Transverse colon (tissue), 4 donors: ENCODE data around the gene MDFIC. TPM values are rescaled to one million over a fixed set of nuclear protein-coding genes. Genes with fewer than 3 reads are reported as not detected.

Source experiments
- DNase-seq: peaks from one replicate; pipeline ENCODE4 v3.0.0-alpha.2; 2019
- H3K27ac ChIP-seq, 4 donors: fragments of 200-600 bp; sonication (generic); 2 replicates each; pipeline ENCODE4 v1.5.1; 2016 to 2018; ENCODE audit warnings: inconsistent platforms in 4 of 4
- H3K27me3 ChIP-seq: fragments of 200-600 bp; sonication (generic); 2 replicates; pipeline ENCODE4 v1.5.1; 2017; ENCODE audit warnings: inconsistent platforms
- H3K36me3 ChIP-seq, 4 donors: fragments of 200-600 bp; sonication (generic); 2 replicates each; pipeline ENCODE4 v1.5.1; 2017 to 2019; ENCODE audit warnings: inconsistent platforms in 4 of 4
- H3K4me1 ChIP-seq, 4 donors: fragments of 200-600 bp; sonication (generic); 2 replicates each; pipeline ENCODE4 v1.5.1; 2017 to 2020; ENCODE audit warnings: inconsistent platforms in 4 of 4
- H3K4me3 ChIP-seq, 4 donors: fragments of 200-600 bp; sonication (generic); 1 replicate in 1 of 4; 2 replicates in 3 of 4; pipeline versions ENCODE4 v1.5.1 to v1.6.1; 2017 to 2019; ENCODE audit warnings: inconsistent platforms in 4 of 4
- H3K9me3 ChIP-seq, 2 donors: fragments of 200-600 bp; sonication (generic); 2 replicates each; pipeline ENCODE4 v1.5.1; 2017 to 2019; ENCODE audit warnings: inconsistent platforms in 2 of 2
- CTCF ChIP-seq, 5 experiments: fragments of 200-600 bp in 3 of 5; fragments of 450-650 bp in 2 of 5; sonication (generic) in 3 of 5; IDR thresholded peaks; 1 replicate in 2 of 5; 2 replicates in 3 of 5; pipeline ENCODE4 v1.5.1; 2016 to 2017; ENCODE audit warnings: antibody characterized with exemption in 5 of 5, inconsistent platforms in 3 of 5, mild to moderate bottlenecking in 2 of 5, moderate library complexity in 1 of 5
- EP300 ChIP-seq: sonication (generic); formaldehyde crosslinking; IDR thresholded peaks from one replicate; pipeline ENCODE4 v1.6.1; 2017; ENCODE audit warnings: antibody characterized with exemption, low read depth
- POLR2A ChIP-seq: fragments of 450-650 bp; IDR thresholded peaks from one replicate; pipeline ENCODE4 v1.6.1; 2016; ENCODE audit warnings: antibody characterized with exemption, mild to moderate bottlenecking, moderate library complexity
- POLR2AphosphoS5 ChIP-seq, 3 donors: sonication (generic); formaldehyde crosslinking; IDR thresholded peaks; one replicate each; pipeline ENCODE4 v1.6.1; 2016; ENCODE audit warnings: antibody characterized with exemption in 3 of 3
- WGBS, 2 donors: methylation state at CpG; one replicate each; pipeline ENCODE4 v1.1.5; 2018; ENCODE audit warnings: low coverage in 1 of 2; 5-methylcytosine and 5-hydroxymethylcytosine counted together
- in situ Hi-C, 4 donors: fragments of 200-750 bp; cut with MboI; loops; one replicate each; pipeline versions ENCODE4 v1.15.0 to v1.15.1; 2017; ENCODE audit warnings: low sequenced_read_pairs in 3 of 4, low pct_ligation_motif_present in 1 of 4, low pct_unique_long_range_greater_than_20kb in 1 of 4
- intact Hi-C: fragments of 100-400 bp; cut with DNase I; formaldehyde crosslinking; loops from one replicate; pipeline ENCODE4 v1.15.1; 2023; ENCODE audit warnings: low total_unique reads
- total RNA-seq, 4 donors: library from RNA; depleted of rRNA; stranded (reverse); fragments of >200 nt; gene quantifications; one replicate each; pipeline ENCODE4 v1.1.0, GENCODE V29; 2016

The MDFIC gene
- total RNA-seq, 4 donors from 2014 or later: 4.5 to 14.8 (median 9.6) TPM

- Histone ChIP-seq H3K27ac (no peak overlapping the region), H3K4me3 (no peak overlapping the region), H3K36me3 (no peaks in the 10 kb centered on the region), H3K4me1 (peaks cover 0 to 28% (median 10%) of the 10 kb centered on the region in 4 donors), H3K27me3 (no peaks in the 10 kb centered on the region), H3K9me3 (no peaks in the 10 kb centered on the region)
- intact Hi-C loops (no loop called here), in situ Hi-C loops (no loop called here)
- DNase-seq: no peak
- TF ChIP-seq POLR2AphosphoS5 (IDR thresholded peaks at IDR 0.05) (no peak), EP300 (no peak), CTCF (IDR thresholded peaks at IDR 0.05) (no peak), POLR2A (no peak)
These were observed 16.9 kb downstream of the MDFIC start for GRCh38 chr7:114938785-114939184.

- in situ Hi-C loops: no loop called here
- Histone ChIP-seq H3K9me3 (no peaks in the 10 kb centered on the region), H3K36me3 (no peaks in the 10 kb centered on the region), H3K4me3 (no peak overlapping the region), H3K4me1 (peaks cover 0 to 27% (median 6%) of the 10 kb centered on the region in 4 donors), H3K27ac (no peak overlapping the region), H3K27me3 (no peaks in the 10 kb centered on the region)
- intact Hi-C loops: no loop called here
- no peak for DNase-seq
- 79 to 88% methylated on average over 3 of the region's 3 CpGs for WGBS, 2 donors
- TF ChIP-seq POLR2A: no peak
- no peak for TF ChIP-seq POLR2AphosphoS5 (IDR thresholded peaks at IDR 0.05)
- TF ChIP-seq CTCF (IDR thresholded peaks at IDR 0.05): no peak
- TF ChIP-seq EP300: no peak
These were observed 17.7 kb downstream of the MDFIC start for GRCh38 chr7:114939484-114940097.

- H3K27ac ChIP-seq: no peak overlapping the region
- no peak overlapping the region for H3K4me3 ChIP-seq
- DNase-seq: no peak
- H3K9me3 ChIP-seq: no peaks in the 10 kb centered on the region
- no peak for TF ChIP-seq CTCF (IDR thresholded peaks at IDR 0.05)
- no peak for TF ChIP-seq POLR2A
- no peak for TF ChIP-seq POLR2AphosphoS5 (IDR thresholded peaks at IDR 0.05)
- no peak for TF ChIP-seq EP300
- H3K36me3 ChIP-seq: no peaks in the 10 kb centered on the region
- in situ Hi-C loops (no loop called here), intact Hi-C loops (no loop called here)
- WGBS, 2 donors: 86 to 100% methylated on average over 3 of the region's 3 CpGs
- H3K27me3 ChIP-seq: no peaks in the 10 kb centered on the region
- H3K4me1 ChIP-seq: peaks cover 0 to 23% (median 6%) of the 10 kb centered on the region in 4 donors
These were observed 18.3 kb downstream of the MDFIC start for GRCh38 chr7:114940220-114940619.

GRCh38 chr7:114941692-114942091, 19.8 kb downstream of the MDFIC start:
- intact Hi-C loops (no loop called here), in situ Hi-C loops (no loop called here)
- Histone ChIP-seq H3K27me3 (no peaks in the 10 kb centered on the region), H3K36me3 (no peaks in the 10 kb centered on the region), H3K4me1 (peaks cover 0 to 25% (median 2%) of the 10 kb centered on the region in 4 donors), H3K27ac (no peak overlapping the region), H3K4me3 (no peak overlapping the region), H3K9me3 (no peaks in the 10 kb centered on the region)
- WGBS, 2 donors: 87 to 96% methylated on average over 5 of the region's 5 CpGs
- no peak for DNase-seq
- no peak for TF ChIP-seq CTCF (IDR thresholded peaks at IDR 0.05)
- no peak for TF ChIP-seq EP300
